H9 (cell line): Measurements from ENCODE around the gene SRGAP3. TPM values are rescaled to one million over a fixed set of nuclear protein-coding genes. Genes with fewer than 3 reads are reported as not detected.

Source experiments
- DNase-seq: peaks from one replicate; pipeline ENCODE4 v3.0.0-alpha.2; 2017
- H2AFZ ChIP-seq: one replicate; pipeline ENCODE4 v1.6.1; 2013; ENCODE audit warnings: mild to moderate bottlenecking, low read length, control low read depth, moderate library complexity
- H2AK5ac ChIP-seq: 2 replicates; pipeline ENCODE4 v1.6.1; 2013; ENCODE audit warnings: low read length, control low read depth, mixed read lengths; ENCODE audit not compliant: insufficient read length
- H2BK120ac ChIP-seq: one replicate; pipeline ENCODE4 v1.6.1; 2013; ENCODE audit warnings: low read depth, mild to moderate bottlenecking, low read length, control low read depth, inconsistent platforms; ENCODE audit not compliant: poor library complexity, severe bottlenecking
- H2BK12ac ChIP-seq: 2 replicates; pipeline ENCODE4 v1.6.1; 2013; ENCODE audit warnings: low read length, control low read depth, mixed read lengths, low read depth; ENCODE audit not compliant: insufficient read length
- H2BK15ac ChIP-seq: 2 replicates; pipeline ENCODE4 v1.6.1; 2013; ENCODE audit warnings: low read depth, low read length, control low read depth
- H2BK20ac ChIP-seq: one replicate; pipeline ENCODE4 v1.6.1; 2013; ENCODE audit warnings: low read depth, mild to moderate bottlenecking, low read length, control low read depth, inconsistent platforms; ENCODE audit not compliant: poor library complexity, severe bottlenecking
- H2BK5ac ChIP-seq: 2 replicates; pipeline ENCODE4 v1.6.1; 2013; ENCODE audit warnings: low read length, control low read depth, mixed read lengths; ENCODE audit not compliant: insufficient read length
- H3K14ac ChIP-seq: 2 replicates; pipeline ENCODE4 v1.6.1; 2013; ENCODE audit warnings: low read length, control low read depth; ENCODE audit not compliant: insufficient read depth
- H3K18ac ChIP-seq: 2 replicates; pipeline ENCODE4 v1.6.1; 2013; ENCODE audit warnings: low read depth, mild to moderate bottlenecking, mixed read lengths, low read length, control low read depth; ENCODE audit not compliant: insufficient read length
- H3K23ac ChIP-seq: 2 replicates; pipeline ENCODE4 v1.6.1; 2013; ENCODE audit warnings: low read length, control low read depth, mixed read lengths, low read depth; ENCODE audit not compliant: insufficient read length
- H3K23me2 ChIP-seq: 2 replicates; pipeline ENCODE4 v1.6.1; 2013; ENCODE audit warnings: low read depth, mild to moderate bottlenecking, mixed read lengths, low read length, control low read depth; ENCODE audit not compliant: insufficient read length, poor library complexity, severe bottlenecking
- H3K27ac ChIP-seq: 2 replicates; pipeline ENCODE4 v1.5.1; 2013; ENCODE audit warnings: low read length, control low read depth, mixed read lengths, low read depth; ENCODE audit not compliant: insufficient read length
- H3K27me3 ChIP-seq: 2 replicates; pipeline ENCODE4 v1.6.1; 2013; ENCODE audit warnings: low read length, control low read depth, inconsistent platforms; ENCODE audit not compliant: insufficient read depth
- H3K4ac ChIP-seq: 2 replicates; pipeline ENCODE4 v1.6.1; 2013; ENCODE audit warnings: low read depth, mild to moderate bottlenecking, control low read depth, inconsistent platforms, low read length, moderate library complexity
- H3K4me1 ChIP-seq: 2 replicates; pipeline ENCODE4 v1.6.1; 2013; ENCODE audit warnings: low read length, control low read depth, inconsistent platforms; ENCODE audit not compliant: insufficient read depth
- H3K4me2 ChIP-seq: 2 replicates; pipeline ENCODE4 v1.6.1; 2013; ENCODE audit warnings: low read length, control low read depth, mixed read lengths; ENCODE audit not compliant: insufficient read length, insufficient read depth
- H3K56ac ChIP-seq: 2 replicates; pipeline ENCODE4 v1.6.1; 2013; ENCODE audit warnings: low read depth, mild to moderate bottlenecking, mixed read lengths, low read length, control low read depth; ENCODE audit not compliant: insufficient read length
- H3K79me1 ChIP-seq: 2 replicates; pipeline ENCODE4 v1.6.1; 2013; ENCODE audit warnings: low read depth, mild to moderate bottlenecking, moderate library complexity, low read length, control low read depth, inconsistent platforms; ENCODE audit not compliant: insufficient read depth, poor library complexity, severe bottlenecking
- H3K79me2 ChIP-seq: 2 replicates; pipeline ENCODE4 v1.6.1; 2013; ENCODE audit warnings: low read length, control low read depth, inconsistent platforms; ENCODE audit not compliant: insufficient read depth
- H3K9ac ChIP-seq: 2 replicates; pipeline ENCODE4 v1.6.1; 2013; ENCODE audit warnings: low read length, control low read depth, mixed read lengths; ENCODE audit not compliant: insufficient read length; ENCODE audit errors: extremely low read depth
- H3K9me3 ChIP-seq: one replicate; pipeline ENCODE4 v1.6.1; 2013; ENCODE audit warnings: low read depth, low read length, inconsistent platforms; ENCODE audit not compliant: control insufficient read depth
- H3T11ph ChIP-seq: one replicate; pipeline ENCODE4 v1.6.1; 2013; ENCODE audit warnings: mild to moderate bottlenecking, low read length, control low read depth, inconsistent platforms
- H4K20me1 ChIP-seq: one replicate; pipeline ENCODE4 v1.6.1; 2013; ENCODE audit not compliant: control insufficient read depth, insufficient read length, insufficient read depth
- H4K5ac ChIP-seq: 2 replicates; pipeline ENCODE4 v1.6.1; 2013; ENCODE audit warnings: low read depth, mild to moderate bottlenecking, mixed read lengths, low read length, control low read depth; ENCODE audit not compliant: insufficient read length
- H4K8ac ChIP-seq: replicated peaks from 2 replicates; pipeline ENCODE4 v1.6.1; 2013; ENCODE audit warnings: low read length, control low read depth, mixed read lengths, low read depth; ENCODE audit not compliant: insufficient read length
- H4K91ac ChIP-seq: 2 replicates; pipeline ENCODE4 v1.6.1; 2013; ENCODE audit warnings: low read depth, mild to moderate bottlenecking, moderate library complexity, mixed read lengths, low read length, control low read depth; ENCODE audit not compliant: insufficient read length
- H3K27ac Mint-ChIP-seq, 3 experiments: 2 replicates in 2 of 3; 3 replicates in 1 of 3; pipeline ENCODE4 v1.8.0; 2020 to 2021; ENCODE audit warnings: mixed read lengths in 3 of 3, mild to moderate bottlenecking in 1 of 3, moderate library complexity in 1 of 3
- H3K27me3 Mint-ChIP-seq: 2 replicates; pipeline ENCODE4 v1.8.0; 2021; ENCODE audit warnings: low read depth, mild to moderate bottlenecking, moderate library complexity, mixed read lengths
- H3K36me3 Mint-ChIP-seq, 3 experiments: 2 replicates in 2 of 3; 3 replicates in 1 of 3; pipeline ENCODE4 v1.8.0; 2020 to 2021; ENCODE audit warnings: low read depth in 3 of 3, mixed read lengths in 3 of 3; ENCODE audit not compliant: insufficient read depth in 1 of 3
- H3K4me1 Mint-ChIP-seq, 2 experiments: 2 replicates each; pipeline ENCODE4 v1.8.0; 2020; ENCODE audit warnings: mixed read lengths in 2 of 2
- H3K4me3 Mint-ChIP-seq, 2 experiments: 2 replicates in 1 of 2; 3 replicates in 1 of 2; pipeline ENCODE4 v1.8.0; 2020 to 2021; ENCODE audit warnings: mild to moderate bottlenecking in 2 of 2, mixed read lengths in 2 of 2, moderate library complexity in 1 of 2
- H3K9me3 Mint-ChIP-seq, 2 experiments: 2 replicates in 1 of 2; 3 replicates in 1 of 2; pipeline ENCODE4 v1.8.0; 2020; ENCODE audit warnings: mild to moderate bottlenecking in 2 of 2, mixed read lengths in 2 of 2, moderate library complexity in 1 of 2
- CTCF ChIP-seq: fragments of 200-600 bp; sonication (generic); conservative IDR thresholded peaks from 3 replicates; pipeline ENCODE4 v1.8.0; 2021; ENCODE audit warnings: antibody characterized with exemption, mild to moderate bottlenecking
- WGBS: extraction: QIAGEN DNeasy Blood & Tissue Kit; methylation state at CpG from one replicate; pipeline ENCODE4 v1.1.7; 2013; ENCODE audit warnings: missing lambda C conversion rate, low lambda C conversion rate, mixed read lengths; ENCODE audit not compliant: insufficient read length; ENCODE audit errors: extremely low coverage; 5-methylcytosine and 5-hydroxymethylcytosine counted together
- total RNA-seq: library from RNA; stranded (reverse); gene quantifications from 2 replicates; pipeline ENCODE4 v1.2.1, GENCODE V29; 2021

The SRGAP3 gene
- total RNA-seq, 1 experiment from 2014 or later = 3.4 TPM

- H3K27ac ChIP-seq = no peak overlapping the region
- no CpG with 5 or more reads among the region's 4 CpGs for WGBS
- Mint-ChIP-seq H3K9me3 (peaks cover 6 to 10% of the 10 kb centered on the region in 2 experiments), H3K27me3 (peaks cover 30% of the 10 kb centered on the region), H3K27ac (no peak overlapping the region; a peak in 1 of 7 replicates), H3K4me1 (peaks cover 15 to 16% of the 10 kb centered on the region in 2 experiments), H3K4me3 (no peak overlapping the region), H3K36me3 (peaks cover 0 to 11% (median 3%) of the 10 kb centered on the region in 3 experiments; a peak in 4 of 7 replicates)
- peaks cover 3% of the 10 kb centered on the region for H3K23me2 ChIP-seq
- H3K56ac ChIP-seq = no peak overlapping the region
- H2AFZ ChIP-seq = no peak overlapping the region
- no peaks in the 10 kb centered on the region for H4K20me1 ChIP-seq
- H2BK120ac ChIP-seq = no peak overlapping the region
- H3K79me1 ChIP-seq = no peaks in the 10 kb centered on the region
- no peak overlapping the region for H3K14ac ChIP-seq
- no peak overlapping the region for H2BK5ac ChIP-seq
- no peak overlapping the region for H3T11ph ChIP-seq
- no peak for TF ChIP-seq CTCF
- no peak overlapping the region for H3K4me2 ChIP-seq
- H2AK5ac ChIP-seq = no peak overlapping the region
- H3K4me1 ChIP-seq = no peaks in the 10 kb centered on the region; the same call in 1 of the 2 replicates
- no peak for DNase-seq
- no peak overlapping the region for H2BK12ac ChIP-seq
- no peak overlapping the region for H2BK20ac ChIP-seq
- H3K4ac ChIP-seq = no peak overlapping the region
- H4K8ac ChIP-seq = no peak overlapping the region
- no peaks in the 10 kb centered on the region for H3K79me2 ChIP-seq
- H2BK15ac ChIP-seq = no peak overlapping the region
- H4K91ac ChIP-seq = no peak overlapping the region
- H3K9me3 ChIP-seq = no peaks in the 10 kb centered on the region
- no peak overlapping the region for H3K18ac ChIP-seq
- H3K9ac ChIP-seq = no peak overlapping the region
- no peak overlapping the region for H4K5ac ChIP-seq
- H3K23ac ChIP-seq = no peak overlapping the region
- H3K27me3 ChIP-seq = peaks cover 2% of the 10 kb centered on the region; the same call in 1 of the 2 replicates
Measured at GRCh38 chr3:9139366-9139765, 110.1 kb downstream of the SRGAP3 start.
